HG02970 (cell line): ENCODE results near the gene ARHGAP24.
"Not testable (repeated sequence)": the region's sequence is repeated elsewhere in the genome, so short reads cannot be mapped to it uniquely, and the experiment has no call there.

Experiments used
- ATAC-seq: cut with Tn5 transposase; IDR thresholded peaks from one replicate; pipeline ENCODE4 v1.9.1; 2021; ENCODE audit warnings: mild to moderate bottlenecking, moderate library complexity, moderate number of reproducible peaks; ENCODE audit not compliant: unreplicated experiment, low FRiP score

ARHGAP24 gene

DNA sequence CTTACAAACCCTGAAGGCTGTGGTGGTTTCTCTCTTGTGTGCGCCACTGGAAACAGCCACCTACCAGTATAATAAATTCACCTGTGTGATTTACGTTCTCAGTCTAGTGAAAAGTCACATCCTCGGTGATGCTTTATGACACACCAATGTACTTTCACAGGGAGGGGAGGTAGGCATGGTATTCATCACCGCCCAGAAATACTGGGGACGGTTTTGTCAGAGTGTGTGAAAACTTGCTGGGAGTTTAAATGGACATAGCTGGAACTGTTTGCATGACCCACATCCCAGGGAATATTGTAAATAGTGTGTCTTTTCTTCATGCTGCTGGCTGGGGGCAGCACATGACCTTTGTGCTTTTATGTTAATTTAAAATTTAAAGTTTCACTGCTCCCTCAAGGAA lies 463.1 kb downstream of the ARHGAP24 start:
- no peak for ATAC-seq

DNA sequence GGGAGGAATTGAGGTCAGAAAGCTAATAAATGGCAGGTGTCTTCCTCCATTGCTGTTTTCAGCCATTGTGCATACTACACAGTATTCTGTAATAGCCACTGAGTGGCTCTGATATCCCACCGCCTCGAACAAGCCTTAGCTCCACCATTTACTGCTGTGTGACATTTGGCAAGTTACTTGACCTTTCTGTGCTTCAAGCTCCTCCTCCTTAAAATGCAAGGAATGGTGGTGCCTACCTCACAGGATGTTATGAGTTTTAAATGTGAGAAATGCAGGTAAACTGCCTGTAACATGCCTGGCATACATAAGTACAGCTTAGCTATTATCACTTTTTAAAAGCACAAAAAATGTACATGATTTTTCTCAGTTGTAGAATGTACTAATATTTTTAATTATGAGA lies 464.0 kb downstream of the ARHGAP24 start:
- ATAC-seq = no peak

DNA sequence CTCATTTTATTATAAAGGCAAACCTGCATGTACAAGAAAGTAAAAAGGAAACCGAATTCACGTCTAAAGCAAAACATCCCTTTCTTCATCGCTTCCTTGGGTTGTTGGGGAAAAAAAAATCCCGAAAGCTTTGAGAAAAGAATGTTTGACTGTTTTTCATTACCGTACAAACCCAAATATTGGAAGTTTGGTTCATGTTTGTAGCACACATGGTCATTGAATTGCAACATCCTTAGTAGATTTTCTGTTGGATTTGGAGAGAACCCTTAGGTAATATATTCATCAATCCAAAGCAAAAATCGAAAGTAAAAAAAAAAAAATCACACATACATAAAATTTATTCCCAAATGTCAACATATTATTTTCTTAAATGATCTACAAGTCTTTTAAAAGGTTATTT lies 464.6 kb downstream of the ARHGAP24 start:
- no peak for ATAC-seq

DNA sequence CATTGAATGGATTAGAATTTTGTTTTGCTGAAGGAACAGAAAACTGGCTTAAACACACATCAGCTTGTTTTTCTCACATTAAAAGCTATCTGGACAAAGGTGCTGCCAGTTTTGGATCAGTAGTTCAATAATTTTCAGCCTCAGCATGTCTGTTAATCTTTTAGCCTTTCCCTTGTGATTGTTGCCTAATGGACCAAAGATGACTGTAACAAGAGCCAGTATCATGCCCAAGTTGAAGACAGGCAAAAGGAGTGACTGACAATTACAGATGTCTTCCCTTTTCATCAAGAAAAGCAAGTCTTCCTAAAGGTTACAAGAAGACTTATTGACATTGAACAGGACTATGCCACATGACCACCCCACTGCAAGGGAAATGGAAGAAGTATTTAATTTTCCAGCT lies 465.2 kb downstream of the ARHGAP24 start:
- no peak for ATAC-seq

DNA sequence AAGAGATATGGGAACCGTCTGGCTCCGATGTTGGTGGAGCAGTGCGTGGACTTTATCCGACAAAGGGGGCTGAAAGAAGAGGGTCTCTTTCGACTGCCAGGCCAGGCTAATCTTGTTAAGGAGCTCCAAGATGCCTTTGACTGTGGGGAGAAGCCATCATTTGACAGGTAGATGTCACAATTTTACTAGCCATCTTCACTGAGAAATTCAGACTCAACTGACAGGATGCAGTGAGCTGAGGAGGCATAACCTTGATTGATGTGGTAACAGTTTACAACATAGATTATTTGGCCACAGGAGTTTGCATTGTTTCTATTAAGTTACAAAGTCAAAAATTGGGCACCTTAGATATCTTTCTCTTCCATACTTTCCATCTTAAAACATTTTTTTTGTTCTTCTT lies 467.2 kb downstream of the ARHGAP24 start:
- no peak for ATAC-seq

DNA sequence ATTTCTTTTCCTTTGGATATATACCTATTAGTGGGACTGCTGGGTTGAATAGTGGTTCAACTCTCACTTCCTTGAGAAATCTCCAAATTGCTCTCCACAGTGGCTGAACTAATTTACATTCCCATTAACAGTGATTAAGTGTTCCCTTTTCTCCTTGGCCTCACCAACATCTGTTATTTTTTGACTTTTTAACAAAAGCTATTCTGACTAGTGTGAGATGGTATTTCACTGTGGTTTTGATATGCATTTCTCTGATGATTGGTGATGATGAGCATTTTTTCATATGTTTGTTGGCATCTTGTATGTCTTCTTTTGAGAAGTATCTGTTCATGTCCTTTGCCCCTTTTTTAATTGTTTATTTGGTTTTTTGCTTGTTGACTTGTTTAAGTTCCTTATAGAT lies 471.9 kb downstream of the ARHGAP24 start:
- no peak for ATAC-seq

DNA sequence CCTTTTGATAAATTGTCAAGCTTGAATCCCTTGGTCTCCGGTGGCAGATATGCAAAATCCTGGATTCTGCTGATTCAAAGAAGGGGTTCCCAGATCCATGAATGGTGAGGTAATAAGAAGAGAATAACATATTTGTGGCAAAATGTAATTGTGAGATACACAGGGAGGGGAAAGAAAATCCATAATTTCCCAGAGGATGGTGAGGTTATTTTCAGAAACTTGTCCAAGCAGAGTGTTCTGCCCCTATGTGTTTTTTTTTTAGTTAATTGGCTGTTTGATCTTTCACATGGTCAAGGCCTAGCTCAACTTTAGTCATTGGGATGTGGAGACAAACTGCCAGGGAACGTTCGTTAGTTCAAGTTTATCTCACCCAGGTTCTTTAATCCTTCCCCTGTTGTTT lies 476.1 kb downstream of the ARHGAP24 start:
- ATAC-seq = no peak

DNA sequence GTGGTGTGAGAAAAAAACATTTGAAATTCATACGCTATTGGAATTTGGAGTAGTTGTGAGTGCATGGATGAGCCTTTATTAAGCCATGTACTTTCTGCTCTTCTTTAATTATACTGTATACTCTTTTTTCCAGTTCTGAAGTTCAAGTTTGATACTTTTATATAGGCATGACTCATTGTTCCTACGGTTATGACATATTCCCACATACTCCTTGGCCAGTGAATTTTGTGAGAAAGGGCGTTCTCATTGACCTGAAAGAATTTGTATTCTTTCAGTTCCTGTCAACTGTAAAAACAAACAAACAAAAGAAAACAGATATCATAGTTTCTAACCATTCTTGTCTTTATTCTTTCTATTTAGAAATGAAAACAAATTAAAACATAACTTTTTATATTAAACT lies 477.6 kb downstream of the ARHGAP24 start:
- ATAC-seq = no peak

DNA sequence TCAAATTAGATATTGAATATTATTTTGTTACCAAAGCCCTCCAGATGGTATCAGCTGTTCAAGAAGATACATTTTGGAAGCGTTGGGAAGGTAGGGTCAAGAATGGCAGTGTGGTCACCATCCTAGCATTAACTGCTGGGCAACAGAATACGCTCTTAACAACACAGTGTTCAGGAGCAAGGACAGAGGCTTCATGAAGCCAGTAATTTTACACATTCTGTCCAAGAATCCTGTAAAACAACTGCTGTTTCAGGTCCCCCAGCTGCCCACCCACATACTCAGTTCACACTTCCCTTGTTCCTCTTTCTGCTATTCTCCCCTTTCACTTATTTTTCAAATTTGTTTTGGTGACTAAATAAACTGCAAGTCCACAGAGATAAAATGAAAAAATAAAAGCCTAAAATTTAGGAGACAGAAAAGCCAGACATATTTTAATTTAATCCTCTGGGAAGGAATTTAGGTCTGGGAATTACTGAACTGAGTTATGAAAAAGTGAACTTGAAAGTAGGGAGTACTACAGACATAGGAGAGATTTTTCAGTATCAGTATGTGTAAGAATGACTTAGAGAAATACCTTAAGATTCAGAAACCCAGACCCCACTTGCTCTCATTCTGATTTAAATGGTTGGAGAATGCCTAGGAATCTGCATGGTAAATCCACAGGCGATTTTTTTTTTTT lies 478.2 kb downstream of the ARHGAP24 start:
- ATAC-seq = no peak

DNA sequence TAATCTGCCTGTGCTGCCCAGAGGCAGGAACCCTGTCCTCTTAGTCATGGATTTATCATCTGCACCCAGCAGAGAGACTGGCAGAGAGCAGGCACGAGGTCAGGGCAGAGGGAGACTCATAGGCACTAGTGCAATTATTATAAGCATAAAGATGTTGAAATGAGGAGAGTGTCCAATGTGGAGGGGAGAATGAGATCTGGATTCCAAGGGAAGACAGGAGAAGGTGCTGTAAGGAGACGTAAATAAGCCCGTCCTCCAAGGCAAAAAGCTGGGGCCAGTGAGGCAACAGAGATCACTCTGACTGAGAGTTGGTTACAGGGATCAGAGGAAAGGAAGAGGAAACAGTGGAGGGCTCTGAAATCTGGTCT lies 478.7 kb downstream of the ARHGAP24 start:
- ATAC-seq = no peak

DNA sequence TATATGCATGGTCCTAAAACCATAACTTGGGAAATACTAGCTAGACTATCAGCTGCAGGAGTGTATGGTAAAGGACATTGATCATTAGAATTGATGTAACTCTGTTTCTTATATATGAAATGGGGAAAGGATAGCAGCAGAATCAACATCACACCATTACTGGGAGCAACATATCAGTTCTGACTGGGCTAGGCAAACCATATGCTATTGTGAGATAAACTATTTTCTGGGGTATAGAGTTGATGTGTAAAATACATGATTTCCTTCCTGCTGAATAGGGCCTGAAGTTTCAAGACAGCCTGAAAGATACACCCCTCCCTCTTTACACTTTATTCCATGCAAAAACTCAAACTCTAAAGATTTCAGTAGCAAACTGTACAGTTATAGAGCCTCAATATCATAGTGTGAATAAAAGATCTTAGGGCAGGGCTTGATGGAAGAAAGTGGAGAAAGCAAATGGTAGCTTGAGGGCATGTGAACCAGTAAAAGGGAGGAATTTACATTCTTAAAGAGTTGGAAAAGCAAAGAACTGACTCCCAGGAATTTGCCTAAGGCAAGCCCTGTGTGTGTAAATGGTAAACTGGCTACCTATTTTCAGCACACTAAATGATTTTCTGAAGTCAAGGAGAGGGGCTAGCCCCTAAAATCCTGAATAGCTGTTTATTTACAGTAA lies 480.8 kb downstream of the ARHGAP24 start:
- no peak for ATAC-seq

DNA sequence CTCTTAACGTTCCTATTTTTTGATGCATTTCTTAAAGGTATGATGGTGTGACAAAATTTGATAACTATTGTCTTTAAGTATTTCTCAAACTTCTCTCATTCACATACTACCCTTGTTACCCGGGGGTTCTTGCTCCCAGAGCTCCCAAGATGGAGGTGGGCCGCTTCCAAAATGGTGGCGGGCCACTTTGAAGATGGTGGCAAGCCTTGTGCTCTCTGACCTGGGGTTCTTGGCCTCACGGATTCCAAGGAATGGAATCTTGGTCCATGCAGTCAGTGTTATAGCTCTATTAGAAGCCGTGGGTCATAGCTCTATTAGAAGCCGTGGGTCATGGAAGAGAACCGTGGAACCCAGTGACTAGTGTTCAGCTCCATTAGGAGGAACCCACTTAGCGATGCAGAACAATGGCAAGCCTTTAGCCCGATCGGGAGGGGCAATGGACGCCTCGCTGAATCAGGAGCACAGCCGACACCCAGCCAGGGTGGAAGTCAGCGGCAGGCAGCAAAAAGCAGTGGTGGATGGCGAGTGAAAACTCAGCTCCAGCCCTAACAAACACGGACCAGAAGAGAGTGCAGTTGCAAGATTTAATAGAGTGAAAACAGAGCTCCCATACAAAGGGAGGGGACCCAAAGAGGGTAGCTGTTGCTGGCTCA lies 481.5 kb downstream of the ARHGAP24 start:
- no peak for ATAC-seq

DNA sequence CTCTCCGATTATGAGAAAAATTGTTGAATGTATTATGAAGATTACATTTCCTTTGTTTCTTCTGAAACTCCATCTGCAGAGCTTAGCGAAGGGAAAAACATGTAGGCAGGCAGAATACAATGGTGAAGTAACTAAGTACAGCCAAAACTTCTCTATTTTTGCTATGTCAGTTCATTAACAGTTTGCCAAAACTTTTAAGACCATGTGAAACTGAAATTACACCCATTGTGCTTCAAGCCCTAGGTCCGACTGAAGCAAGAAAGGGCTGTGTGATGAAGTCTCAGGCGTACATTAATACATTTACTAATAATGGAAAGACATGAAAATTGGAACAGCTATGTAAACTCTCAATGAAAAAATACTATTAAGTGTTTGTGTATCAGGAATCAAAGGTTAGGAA lies 486.9 kb downstream of the ARHGAP24 start:
- no peak for ATAC-seq

DNA sequence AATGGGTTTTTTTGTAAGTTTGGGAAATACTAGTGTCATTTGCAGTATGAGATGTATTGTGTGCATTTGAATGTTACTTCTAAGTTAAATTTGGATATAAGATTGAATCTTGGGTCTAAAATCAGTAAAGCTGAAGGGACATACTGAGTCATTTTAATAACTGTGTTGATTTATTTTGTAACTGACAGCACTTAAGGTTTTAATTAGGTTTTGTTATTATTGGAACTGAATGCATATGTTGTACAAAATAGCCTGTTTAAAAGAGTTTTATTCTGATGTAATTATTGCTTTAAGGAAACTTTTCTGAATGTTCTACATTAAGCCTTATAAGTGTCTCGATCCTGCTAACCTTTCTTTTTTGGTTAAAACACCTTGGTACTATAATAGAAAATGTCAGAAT lies 488.3 kb downstream of the ARHGAP24 start:
- ATAC-seq = no peak

DNA sequence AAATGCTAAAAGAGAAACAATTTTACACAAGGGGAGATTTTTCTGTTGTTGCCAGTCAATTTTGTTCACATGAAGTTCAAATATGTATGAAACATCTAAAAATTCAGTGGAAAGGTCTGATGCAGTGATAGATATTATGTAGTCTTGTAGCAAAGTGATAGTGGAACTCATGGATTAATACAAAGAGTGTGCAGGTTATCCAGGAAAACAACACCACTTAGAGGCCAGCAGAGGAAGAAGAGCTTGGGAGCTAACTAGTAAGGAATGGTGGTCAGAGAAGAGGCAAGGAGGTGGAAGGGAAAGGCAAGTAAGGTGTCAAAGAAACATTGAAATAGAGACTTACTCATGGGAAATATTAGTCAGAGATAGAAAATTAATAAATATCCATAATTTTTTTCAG lies 489.3 kb downstream of the ARHGAP24 start:
- no peak for ATAC-seq

DNA sequence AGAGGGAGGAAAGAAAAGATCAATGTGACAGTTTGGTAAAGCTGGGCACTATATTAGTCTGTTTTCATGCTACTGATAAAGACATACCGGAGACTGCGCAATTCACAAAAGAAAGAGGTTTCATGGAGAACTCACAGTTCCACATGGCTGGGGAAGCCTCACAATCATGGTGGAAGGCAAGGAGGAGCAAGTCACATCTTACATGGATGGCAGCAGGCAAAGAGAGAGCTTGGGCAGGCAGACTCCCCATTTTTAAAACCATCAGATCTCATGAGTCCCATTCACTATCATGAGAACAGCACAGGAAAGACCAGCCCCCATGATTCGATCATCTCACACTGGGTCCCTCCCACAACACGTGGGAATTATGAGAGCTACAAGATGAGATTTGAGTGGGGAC lies 490.1 kb downstream of the ARHGAP24 start:
- not testable (repeated sequence) for ATAC-seq

DNA sequence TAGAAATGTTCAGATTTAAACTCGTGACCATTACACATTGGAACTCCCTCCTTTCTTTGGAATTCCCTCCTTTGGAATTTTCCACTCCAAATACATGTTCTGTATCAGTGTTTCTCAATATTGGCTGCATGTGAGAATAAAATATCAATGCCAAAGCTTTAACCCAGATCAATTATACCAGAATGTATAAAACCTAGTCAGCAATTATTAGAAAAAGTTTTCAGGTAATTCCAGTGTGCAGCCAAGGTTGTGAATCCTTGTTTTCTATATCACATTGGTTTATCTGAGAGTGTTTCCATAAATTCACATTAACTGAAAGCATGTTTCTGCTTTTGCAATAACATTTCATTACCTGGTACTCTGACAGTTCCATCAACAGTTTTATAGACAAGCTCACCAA lies 490.6 kb downstream of the ARHGAP24 start:
- ATAC-seq = no peak

DNA sequence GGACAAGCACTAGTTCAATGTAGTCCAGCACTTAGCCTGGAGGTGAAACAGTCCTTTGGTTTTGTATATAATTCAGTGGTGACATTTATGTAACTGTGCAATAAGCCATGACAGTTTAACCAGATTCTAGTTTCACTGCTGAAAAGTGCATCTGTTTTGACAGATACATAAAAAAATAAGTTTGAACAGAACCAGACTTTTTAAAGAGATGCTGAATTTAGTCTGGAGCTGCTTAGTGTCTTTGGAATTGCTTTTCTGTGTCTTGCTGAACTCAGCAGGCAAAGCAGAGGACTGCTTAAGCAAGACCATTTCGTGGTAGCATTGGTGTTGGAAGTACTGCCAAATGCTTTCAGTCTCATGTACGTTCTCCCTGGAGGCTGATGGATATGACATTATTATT lies 491.4 kb downstream of the ARHGAP24 start:
- ATAC-seq = no peak

DNA sequence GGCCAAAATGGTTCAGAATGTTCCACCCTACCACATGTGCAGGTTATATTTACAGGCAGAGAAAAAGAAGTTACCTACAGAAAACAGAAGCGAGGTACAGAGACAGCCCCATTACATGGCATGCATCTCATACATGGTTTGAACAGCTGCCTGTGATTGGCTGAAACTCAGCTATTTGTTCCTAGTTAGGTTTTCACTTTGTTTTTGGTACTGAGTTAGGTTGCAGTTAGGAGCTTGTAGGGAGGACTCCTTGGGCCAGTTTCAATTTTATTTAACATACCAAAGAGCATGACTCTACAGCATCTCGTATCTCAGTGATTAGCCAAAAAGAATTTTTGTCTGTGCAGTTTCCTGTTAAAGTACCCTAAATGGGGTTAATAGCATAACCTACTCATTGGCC lies 492.9 kb downstream of the ARHGAP24 start:
- no peak for ATAC-seq

DNA sequence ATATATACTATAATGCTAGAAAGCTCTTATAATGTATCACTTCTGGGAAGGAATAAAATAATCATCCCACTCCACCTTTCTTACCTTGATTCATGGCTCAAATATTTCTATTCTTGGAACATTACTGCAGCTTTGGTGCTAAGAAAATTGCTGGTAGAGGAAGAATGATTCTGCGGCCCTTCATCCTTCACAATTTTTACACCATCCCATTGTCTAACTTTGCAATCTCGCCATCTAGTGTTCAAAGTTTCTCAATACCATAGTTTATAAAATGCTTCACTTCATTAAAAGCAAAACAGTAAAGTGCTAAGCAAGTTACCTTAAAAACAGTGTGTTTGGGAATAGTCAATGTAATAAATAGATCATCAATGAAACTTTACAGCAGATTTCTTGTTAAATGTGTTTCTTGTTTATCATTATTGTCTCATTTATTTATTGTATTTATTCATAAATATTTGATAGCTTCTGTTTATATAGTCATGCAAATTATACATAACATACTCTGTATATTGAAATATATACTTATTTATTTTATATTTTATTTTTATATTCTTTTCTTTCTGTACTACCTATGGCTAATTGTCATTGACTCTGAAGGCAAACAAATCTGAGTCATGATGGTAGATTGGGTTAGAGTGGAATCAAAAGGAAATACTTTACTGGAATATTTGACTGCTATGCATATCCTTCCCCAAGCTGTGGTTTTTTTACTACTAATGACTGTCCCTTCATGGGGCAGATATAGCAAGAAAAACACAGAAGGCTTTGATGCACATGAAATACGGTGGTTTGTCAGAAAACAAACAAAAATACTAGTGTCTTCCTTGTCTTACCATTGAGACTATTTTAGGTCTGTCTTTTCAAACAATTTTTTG lies 494.2 kb downstream of the ARHGAP24 start:
- peak; percentile 59 for ATAC-seq

DNA sequence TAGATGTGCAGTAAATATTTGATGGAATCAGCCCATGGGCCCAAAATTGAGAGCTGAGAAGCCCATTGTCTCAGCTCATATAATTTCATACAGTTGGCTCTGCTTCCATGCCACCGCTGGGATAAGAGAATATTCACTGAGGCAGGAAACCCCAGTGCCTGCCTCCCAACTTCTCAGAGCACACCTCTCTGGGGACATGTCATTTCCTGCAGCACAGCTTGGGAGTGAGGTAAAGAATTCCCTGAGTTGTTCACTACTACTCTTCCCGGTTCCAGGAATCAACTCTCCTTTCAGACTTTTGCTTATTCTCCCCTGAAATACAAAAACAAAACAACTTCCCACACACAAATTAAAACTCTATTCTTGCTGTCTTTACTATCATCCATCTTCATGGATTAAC lies 495.6 kb downstream of the ARHGAP24 start:
- ATAC-seq = no peak
